ENCODE measurements around the gene FOXE1.

Gene FOXE1

GRCh38 chr9:97848480-97849237 lies 4.4 kb upstream of the FOXE1 start:
- no peak for FAIRE-seq

DNA sequence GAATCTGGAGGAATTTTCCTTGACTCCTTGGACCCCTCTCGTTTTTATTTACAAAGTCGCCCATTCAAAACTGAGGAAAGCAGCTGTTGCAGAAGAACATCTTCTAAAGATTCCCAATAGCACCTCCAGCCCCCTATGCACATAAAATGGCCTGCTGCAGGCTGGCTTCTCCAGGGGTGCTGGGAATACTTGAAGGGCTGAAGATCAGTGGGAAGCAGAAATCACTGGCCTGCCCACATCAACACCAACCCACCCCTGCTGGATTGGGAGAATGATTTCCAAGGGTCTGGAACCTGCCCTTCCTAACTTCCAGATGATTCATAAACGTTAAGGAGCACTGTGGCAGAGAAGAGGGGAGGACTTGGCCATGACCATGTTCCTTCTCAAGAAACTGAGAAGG lies 3.0 kb upstream of the FOXE1 start:
- FAIRE-seq: no peak

DNA sequence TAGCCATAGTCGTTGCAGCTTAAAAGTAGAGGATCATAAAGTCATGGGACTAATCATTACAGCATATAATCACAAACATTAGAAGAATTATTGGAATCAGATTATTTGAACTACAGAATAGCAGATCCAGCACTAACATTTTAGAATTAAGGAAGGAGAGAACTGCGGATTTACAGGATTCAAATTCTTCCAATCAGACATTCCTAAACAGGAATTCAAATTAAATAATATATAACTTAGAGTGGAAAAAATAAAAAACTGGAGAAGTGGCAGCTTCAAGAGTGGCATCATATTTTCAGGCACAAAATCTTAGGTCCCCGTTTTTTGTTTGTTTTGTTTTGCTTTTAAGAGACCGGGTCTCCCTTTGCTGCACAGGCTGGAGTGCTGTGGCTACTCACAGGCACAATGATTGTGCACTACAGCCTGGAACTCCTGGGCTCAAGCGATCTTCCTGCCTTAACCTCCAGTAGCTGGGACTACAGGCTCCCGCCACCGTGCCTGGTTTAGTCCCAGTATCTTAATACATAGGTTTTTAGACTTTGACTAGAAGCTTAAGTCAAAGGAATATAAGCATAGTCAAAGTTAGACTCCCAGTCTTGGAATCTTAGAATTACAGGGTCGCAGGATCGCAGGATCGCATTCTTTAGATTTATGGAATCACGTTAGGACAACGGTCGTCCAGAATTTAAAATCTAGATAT lies 2.1 kb upstream of the FOXE1 start:
- FAIRE-seq: no peak

DNA sequence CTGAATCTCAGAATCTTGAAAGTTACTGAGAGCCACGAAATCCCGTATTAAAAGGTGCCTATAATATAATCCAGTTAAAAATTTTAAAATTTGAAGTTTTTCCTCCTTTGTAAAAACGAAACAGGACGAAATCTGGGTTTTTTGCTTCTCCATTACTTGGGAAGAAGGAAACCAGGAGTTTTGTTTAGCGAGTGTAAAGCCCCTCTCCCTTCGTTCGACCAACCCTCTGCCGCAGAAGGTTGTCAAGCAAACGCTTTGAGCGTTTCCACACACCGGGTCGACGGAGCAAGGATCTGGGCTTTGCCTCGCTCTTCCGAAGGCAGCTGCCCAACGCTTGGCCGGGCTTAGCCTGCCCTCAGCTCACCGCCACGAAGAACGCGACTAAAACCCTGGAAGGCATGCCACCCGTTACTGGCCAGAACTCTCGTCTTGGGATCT lies 1.6 kb upstream of the FOXE1 start:
- no peak for FAIRE-seq

GRCh38 chr9:97852001-97852398 lies 1.0 kb upstream of the FOXE1 start:
- FAIRE-seq: no peak

DNA sequence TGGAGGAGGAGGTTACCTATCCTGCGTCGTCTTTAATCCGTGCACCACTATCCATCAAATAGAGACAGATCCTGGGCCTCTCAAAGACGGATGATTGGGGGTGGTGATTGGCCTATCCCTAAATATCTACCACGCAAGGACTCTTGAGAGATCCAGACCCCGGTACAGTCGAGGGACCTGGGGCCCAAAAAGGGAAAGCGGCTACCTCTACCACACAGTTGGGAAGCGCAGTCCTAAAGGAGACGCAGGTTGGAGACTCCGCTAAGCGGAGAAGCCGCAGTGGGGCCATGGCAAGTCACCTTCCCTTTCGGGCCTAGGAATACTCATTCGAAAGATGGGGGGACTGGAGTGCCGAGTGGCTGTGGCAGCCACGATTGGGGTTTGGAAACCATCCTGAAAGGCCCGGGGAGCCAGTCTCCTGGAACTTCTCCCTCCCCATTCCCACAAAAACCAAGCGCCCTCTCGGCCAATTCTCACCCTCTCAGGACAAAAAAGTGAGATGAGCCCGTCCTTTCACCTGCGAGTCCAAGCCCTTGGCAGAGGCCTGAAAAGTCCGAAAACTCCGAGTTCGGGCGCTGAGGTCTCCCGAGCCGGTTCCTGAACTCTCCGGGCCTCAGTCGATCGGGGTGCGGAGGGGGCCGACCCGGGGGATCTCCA lies 499 bp upstream of the FOXE1 start:
- FAIRE-seq: no peak

- no peak for FAIRE-seq
Observed at GRCh38 chr9:97853844-97854695, 1.0 kb downstream of the FOXE1 start.

GRCh38 chr9:97854696-97855485 lies 1.9 kb downstream of the FOXE1 start:
- FAIRE-seq: no peak

DNA sequence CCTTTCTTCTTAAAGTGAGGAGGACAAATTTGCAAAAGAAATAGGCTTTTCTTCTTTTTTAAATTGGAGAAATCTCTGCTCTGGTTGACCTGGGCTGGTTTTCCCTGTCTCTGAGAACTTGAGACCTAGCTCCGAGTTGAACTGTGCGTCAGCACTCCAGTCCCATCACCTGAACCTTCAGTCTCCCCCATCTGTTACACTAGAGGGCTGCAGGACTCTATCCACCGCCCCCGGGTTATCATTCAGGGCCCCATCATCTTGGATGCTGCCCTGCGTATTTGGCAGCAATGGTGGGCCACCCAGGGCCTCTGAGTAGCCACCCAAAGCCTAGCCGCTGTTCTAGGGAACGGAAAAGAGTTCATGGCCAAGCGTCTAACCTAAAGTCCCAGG lies 2.5 kb downstream of the FOXE1 start:
- no peak for FAIRE-seq

GRCh38 chr9:97855899-97856298 lies 2.9 kb downstream of the FOXE1 start:
- no peak for FAIRE-seq

DNA sequence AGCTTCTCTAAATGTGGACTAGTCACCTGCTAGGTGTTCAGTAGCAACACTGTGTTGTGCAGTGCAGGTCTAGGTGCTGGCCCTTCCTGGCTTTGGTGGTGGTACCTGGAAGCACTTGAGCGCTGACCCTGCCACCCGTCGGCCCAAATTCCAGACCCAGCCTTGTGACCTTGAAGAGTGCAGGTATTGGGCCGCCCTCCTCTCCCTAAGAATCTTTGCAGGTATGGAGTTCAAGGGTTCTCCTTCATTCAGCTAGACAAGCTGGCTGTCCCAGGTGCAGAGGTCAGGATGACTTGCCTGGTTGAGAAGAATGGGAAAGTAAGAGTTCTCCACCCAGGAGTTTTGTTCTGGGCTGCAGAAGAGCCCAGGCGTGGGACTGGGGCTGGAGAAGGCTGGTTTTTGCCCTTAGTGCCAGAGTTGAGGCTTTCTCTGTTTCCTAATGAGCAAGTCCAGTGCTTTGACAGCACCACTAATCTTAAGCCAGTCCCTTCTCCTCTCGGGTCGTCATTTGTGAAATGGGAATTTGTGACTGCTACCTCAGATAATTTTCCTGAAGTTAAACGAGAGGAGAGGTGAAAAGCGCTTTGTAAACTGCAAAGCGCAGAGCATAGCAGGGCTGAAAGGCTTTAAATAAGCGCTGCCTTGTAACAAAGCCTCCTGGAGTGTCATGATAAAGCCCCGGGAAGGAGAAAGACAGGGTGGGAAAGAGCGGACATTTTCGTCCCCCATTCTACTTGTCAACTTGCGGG lies 4.0 kb downstream of the FOXE1 start:
- no peak for FAIRE-seq

DNA sequence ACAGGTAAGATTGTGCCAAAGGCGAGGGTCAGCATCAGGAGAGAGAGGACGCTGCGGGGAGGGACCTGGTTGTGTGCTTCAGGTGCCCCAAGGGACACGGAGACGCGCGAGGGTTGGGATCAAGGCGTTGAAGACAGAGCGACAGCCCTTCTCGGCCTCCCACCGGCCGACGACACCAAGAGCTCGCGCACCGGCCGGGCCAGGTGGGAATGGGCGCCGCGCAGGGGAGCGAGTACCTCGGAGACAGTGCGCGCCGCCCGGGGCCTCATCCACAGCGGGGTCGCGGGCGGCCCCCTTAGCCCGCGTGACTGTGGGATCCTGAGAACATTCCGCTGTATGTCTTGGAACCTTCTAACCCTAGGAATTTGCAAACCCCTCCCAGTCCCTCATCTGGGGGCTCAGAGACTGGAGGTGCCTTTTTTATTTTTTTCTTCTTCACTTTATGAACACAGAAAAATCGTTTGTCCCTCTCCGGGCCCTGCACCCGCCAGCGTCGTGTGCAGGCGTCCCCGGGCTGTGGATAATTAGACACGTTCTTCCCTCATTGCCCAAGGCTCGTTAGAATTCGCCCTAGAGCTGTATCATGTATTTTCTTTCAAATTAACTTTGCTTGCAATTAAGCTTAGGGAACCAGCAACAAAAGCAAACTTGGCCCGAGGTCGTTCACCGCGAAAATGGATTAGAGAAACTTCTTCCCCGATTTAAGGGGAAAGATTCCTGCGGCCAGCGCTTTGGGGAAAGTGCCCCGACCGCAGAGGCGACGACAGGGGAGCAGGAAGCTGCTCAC lies 4.8 kb downstream of the FOXE1 start:
- FAIRE-seq: no peak

GRCh38 chr9:97858393-97858713 lies 5.3 kb downstream of the FOXE1 start:
- FAIRE-seq: no peak

GRCh38 chr9:97858826-97859225 lies 5.8 kb downstream of the FOXE1 start:
- FAIRE-seq: no peak

- FAIRE-seq: no peak
Observed at GRCh38 chr9:97859346-97859745, 6.3 kb downstream of the FOXE1 start.

DNA sequence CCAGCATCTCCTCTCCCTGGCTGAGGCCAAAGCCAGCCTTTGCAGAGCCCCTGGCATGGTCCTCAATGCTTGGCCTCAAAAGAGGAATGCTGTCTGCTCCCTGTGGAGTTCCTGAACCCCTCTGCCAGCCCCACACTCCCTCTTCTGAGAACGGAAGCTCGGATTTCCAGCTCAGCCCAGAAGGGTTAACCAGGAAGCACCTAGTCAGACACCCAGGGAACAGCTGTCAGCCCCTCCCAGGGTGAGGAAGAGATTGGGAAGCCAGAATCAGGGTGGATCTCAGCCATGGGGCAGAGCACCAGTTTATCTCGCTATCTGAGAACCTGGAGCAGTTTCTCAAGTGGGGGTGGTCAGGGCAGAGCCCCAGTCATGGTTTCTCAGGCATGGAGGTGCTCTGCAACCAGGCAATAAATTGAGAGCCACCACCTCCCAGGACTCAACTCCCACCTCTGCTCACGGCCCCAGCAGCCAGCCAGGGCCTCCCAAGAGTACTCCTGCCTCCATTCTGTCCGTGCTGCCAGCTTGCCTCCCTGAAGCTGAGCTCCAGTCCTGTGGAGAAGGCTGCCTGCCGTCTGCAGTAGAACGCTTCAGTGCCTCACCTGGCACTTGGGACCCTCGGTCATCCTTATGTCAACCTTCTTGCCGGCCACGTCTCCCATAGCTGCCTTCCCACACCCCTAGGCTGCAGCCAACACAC lies 7.6 kb downstream of the FOXE1 start:
- no peak for FAIRE-seq

GRCh38 chr9:97861148-97861475 lies 8.1 kb downstream of the FOXE1 start:
- FAIRE-seq: no peak

- no peak for FAIRE-seq
Observed at GRCh38 chr9:97863314-97863713, 10.3 kb downstream of the FOXE1 start.

GRCh38 chr9:97864396-97864795 lies 11.4 kb downstream of the FOXE1 start:
- FAIRE-seq: no peak

GRCh38 chr9:97866300-97866699 lies 13.3 kb downstream of the FOXE1 start:
- no peak for FAIRE-seq
